GM19043 (cell line): Measurements from ENCODE around the gene LASP1NB.

Experiments
- ATAC-seq: cut with Tn5 transposase; IDR thresholded peaks from one replicate; pipeline ENCODE4 v1.9.1; 2021; ENCODE audit warnings: low read depth; ENCODE audit not compliant: unreplicated experiment

LASP1NB gene

DNA sequence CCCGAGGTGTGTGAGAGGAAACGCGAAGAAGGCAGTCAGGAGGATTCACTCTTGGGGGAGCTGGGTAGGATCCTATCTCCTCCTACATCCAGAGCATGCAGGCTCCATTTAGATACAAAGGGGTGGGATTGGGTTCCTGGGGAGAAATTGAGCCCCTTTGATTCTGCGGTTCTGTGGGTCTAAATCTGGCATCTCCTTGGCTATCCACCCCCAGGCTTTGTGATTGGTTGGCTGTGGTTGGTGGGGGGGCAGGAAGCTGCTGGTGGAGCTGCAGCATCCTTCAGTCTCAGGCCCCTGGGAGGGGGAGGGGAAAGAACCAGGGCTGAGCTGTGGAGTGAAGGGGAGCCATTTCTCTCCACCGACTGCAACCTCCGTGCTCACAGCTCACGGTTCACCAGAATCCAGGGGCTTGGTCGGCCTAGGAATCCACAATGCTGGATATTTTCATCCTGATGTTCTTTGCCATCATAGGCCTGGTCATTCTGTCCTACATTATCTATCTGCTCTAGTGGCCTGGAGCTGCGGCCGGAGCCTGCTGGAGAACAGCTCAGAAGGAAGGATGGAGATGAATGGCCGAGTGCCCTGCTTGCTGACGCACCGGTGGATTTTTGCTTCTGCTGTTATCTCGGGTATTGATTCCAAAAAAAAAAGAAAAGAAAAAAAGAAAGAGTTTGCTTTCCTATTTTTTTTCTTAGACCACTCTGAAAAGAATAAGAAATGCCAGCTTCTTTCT, at the start of gene LASP1NB:
TSS of gene LASP1NB (plus strand) at position 352 of the 733 bp plus-strand sequence.
- no peak for ATAC-seq

GRCh38 chr17:38877130-38877851, 48.1 kb upstream of the LASP1NB start:
- ATAC-seq, result no peak

DNA sequence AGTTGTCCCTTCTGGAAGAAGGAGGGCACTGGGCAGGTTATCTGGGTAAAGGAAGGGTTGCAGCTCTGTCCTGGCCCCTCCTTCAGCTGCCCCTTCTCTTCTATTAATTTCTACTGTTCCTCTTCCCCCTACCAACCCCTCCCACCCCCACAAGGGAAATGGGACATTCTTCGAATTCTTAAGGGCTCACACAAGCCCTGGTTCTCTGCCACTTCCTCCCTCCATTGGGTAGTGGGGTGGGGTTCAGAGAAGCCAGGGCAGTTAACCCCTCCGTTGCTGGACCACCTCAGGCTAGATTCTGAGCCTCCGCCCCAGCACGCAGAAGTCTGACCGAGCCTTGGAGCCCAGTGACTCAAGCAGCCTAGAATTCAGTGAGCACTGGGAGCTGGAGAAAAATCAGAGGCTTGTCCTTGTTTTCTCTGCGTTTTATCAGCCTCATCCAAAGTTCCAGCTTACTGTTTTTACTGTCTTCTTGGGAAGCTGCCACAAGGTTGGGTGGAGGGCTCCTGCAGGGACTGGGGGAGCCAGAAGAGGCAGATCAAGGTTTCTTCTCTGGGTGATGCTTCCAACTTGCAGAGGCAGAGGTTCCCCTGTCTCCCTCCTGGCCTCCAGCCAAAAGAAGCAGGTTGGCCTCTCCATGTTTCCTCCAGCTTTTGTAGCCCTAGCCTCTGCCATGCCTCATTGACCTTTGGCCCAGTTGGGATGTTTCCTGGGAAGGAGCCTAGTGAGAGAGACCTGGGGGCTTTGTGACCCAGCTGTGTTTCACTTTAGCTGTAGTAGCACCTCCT, 45.3 kb upstream of the LASP1NB start:
- no peak for ATAC-seq

DNA sequence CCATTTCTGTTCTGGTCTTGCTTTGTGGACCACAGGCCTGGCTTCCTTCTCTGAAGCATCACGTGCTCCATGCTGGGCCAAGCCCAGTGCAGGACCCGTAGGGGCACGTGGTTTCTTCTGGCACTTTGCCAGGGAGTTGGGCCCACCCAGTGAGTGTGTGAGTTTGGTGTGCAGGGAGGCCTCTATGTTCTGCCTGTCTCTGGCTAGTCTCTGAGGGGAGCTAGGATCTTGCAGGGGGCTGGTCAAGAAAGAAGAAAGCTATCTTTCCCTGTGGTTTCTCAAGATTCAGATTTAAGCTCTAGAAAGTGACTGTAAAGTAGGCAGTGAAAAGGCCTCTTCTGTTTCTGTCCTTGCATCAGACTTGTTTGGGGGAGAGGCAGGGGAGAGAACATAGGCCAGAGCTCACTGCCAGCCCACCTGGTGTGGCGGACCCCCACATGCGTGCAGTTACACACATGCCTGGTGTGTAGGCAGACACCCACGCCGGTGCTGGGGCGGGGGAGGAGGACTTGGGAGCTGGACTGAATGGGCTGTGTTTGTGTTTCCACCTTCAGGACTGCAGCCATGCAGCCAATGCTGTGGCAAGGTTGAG, 43.7 kb upstream of the LASP1NB start:
- no peak for ATAC-seq

DNA sequence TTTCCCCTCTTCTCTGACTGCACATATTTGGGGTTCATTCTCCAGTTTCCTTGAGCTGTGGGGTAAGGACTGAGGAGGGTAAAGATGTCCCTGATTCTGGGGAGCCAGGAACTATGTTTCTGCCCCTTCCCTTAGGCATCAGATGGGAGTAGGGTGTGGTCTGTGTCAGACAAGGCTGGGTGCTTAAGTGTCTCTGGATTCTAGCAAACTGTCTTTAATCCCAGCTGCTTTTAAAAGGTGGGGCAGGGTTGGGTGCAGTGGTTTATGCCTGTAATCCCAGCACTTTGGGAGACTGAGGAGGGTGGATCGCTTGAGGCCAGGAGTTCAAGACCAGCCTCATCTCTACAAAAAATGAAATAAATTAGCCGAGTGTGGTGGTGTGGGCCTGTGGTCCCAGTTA, 42.5 kb upstream of the LASP1NB start:
- no peak for ATAC-seq

DNA sequence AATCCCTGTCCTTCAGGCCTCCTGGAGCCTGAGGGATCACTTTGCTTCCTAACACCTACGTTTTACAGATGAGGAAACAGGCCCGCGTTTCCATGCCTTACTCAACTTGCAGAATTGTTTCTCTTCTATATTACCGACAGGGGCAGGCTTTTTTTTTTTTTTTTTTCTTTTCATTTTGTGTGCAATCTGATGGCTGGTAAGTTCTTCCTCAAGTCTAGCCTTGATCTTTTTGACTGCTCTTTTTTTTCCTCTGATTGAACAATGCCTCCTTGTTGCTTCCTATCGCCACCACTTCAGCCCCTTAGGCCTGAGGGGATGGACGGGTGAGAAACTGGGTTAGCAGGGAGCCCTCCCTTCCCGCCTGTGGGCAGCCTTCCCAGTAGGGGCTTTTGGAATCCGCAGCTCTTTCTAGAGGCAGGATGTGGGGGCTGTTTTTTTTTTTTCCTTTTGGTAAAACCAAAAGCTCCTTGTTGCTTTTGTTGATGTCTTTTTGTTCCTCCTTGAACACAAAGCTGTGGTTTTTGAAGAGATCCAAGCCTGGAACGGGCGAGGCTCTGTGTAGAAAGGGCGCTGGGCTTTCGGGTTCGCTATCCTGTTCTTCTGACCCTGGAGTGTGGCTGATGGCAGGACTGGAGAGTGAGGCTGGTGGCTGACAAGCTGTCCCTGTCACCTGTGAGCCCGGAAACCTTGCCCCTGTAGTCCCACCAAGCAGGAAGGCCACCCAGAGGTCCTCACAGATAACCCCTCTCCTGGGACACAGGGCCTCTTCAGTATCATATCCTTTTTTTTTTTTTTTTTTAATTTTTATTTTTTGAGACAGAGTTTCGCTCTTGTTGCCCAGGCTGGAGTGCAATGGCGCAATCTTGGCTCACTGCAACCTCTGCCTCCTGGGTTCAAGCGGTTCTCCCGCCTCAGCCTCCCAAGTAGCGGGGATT, 41.6 kb upstream of the LASP1NB start:
- ATAC-seq, result no peak

GRCh38 chr17:38885044-38885727, 40.2 kb upstream of the LASP1NB start:
- ATAC-seq, result no peak

DNA sequence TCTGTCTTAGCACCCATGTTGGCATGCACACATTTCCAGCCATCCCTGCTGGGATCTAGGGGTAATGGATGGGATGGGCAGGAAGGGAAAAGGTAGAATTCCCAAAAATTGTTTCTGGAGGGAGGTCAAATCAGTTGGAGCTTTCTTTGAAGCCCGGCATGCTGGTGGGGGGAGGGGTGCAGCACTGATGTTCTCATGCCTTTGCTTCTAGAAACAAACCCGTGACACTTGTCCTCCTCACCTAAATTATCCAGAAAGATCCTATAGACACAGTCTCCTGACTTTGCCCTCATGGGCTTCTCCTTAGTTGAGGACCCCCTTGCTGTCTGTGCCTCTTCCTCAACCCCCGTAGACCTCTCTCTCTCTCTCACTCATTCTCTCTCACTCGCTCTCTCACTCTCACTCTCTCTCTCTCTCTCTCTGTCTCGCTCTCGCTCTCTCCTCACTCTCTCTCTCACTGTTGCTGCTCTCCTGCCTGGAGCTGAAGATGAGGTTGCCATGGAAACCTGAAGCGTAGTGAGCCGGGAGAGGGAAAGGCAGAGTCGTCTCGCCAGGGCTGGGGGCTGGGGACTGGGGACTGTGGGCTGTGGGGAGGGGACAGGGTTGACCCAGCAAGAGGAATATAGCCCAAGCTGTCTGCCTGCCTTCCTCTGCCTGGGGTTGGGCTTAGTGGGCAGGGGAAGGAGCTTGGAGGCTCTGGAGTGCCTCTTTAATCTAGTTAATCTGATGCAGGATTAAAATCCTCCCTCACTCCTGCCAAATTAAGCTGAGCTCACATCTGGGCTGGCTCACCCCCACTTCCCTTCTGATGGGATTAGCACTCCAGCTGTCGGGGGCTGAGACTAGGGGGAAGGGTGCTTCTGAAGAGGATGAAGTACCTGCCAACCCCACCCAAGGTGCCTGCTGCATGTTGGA, 39.4 kb upstream of the LASP1NB start:
- no peak for ATAC-seq

- no peak for ATAC-seq
Observed at GRCh38 chr17:38886643-38887010, 38.8 kb upstream of the LASP1NB start.

- no peak for ATAC-seq
Observed at GRCh38 chr17:38888842-38889241, 36.6 kb upstream of the LASP1NB start.

DNA sequence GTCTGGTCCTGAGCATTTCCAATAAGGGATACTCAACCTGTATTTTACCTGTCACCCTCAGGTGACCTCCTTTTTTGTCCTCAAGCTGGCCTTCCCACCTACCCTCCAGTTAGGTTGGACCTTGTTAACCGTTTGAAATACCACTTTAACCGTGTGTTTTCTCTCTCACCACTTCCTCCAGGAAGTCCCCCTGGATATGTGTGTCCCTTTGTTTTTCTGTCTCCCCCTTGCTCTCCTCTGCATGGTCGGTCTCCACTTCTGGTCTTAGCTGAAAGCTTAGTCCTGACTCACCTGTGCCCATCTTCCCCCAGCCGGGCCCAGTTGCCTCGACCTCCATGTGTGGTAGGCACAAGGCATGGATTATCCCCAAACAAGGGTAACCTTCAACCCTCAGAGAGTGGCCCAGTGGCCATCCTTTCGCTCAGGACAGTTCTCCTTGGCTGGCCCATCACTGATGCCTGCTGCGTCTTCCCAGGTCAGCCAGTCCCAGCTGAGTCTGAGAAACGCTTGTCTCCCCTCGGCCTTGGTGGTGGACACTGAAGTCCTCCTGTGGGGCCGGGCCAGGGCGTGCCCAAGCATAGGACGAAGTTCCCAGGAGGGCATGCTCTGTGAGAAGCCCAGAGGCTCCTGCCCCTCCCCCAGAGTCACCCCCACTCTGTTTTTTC, 35.5 kb upstream of the LASP1NB start:
- ATAC-seq, result no peak

DNA sequence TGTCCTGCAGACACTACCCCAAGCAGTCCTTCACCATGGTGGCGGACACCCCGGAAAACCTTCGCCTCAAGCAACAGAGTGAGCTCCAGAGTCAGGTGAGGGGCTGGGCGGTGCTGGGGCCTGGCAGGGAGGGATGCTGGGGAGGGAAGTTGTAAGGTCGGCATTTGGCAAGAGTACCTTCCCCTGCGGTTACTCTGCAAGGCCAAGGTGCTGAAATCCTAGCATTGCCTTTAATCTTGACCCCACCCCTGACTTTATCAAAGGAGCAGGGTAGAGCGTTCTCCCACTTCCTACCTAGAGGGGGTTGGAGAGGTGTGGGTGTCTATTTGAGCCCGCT, 35.0 kb upstream of the LASP1NB start:
- no peak for ATAC-seq

DNA sequence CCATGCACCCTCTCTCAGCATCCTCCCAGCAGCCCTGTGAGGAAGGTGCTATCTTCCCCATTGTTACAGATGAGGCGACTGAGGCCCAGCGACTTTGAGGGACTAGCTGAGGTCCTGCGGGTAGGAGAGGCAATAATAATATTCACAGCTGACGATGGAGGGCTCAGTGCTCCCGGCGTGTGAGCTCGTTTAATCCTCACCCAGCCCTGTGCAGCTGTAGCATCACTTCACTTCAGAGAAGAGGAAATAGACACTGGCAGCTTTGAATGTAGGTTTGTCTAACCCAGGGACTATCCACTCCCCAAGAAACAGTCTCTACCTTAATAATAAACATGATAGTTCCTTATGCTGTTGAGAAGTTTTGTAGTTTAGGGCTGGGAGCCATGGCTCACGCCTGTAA, 34.0 kb upstream of the LASP1NB start:
- ATAC-seq, result no peak

DNA sequence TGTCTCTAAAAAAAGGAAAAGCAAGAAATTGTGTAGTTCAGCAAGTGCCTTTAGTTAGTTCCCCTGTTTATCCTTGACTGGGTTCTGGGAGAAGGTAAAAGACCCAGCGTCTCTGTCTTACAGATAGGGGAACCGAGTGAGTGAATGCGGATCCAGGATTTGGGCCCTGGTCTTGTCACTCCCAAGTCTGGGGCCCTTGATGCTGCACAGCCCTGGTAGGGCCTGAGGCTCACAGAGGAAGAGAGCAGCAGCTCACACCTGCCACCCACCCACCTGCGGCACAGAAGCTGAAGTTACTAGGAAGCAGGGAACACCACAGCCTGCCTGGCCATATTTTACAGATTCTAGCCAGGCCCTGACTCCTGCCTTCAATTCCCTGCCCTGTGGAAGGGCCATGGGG, 33.3 kb upstream of the LASP1NB start:
- ATAC-seq, result no peak

DNA sequence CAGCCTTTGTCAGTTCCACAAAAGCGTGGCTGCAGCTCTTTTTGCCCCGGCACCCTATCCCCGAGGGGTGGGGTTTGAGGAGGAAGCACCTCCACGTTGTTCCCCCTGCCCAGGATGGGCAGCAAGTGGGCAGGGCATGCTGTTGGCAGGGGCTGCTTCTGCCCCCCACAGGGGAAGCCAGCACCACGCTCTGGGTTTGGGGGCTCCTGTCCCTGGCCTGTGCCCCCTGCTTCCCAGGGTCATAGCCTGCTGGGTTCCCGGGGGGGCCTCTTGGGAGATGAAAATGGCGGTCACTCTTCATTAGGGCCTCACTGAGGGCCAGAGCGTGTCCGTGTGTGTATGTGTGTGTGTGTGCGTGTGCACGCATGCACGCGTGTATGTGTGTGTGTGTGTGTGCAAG, 32.8 kb upstream of the LASP1NB start:
- no peak for ATAC-seq

GRCh38 chr17:38893113-38893512, 32.3 kb upstream of the LASP1NB start:
- ATAC-seq, result no peak

GRCh38 chr17:38893607-38894006, 31.8 kb upstream of the LASP1NB start:
- ATAC-seq, result no peak

DNA sequence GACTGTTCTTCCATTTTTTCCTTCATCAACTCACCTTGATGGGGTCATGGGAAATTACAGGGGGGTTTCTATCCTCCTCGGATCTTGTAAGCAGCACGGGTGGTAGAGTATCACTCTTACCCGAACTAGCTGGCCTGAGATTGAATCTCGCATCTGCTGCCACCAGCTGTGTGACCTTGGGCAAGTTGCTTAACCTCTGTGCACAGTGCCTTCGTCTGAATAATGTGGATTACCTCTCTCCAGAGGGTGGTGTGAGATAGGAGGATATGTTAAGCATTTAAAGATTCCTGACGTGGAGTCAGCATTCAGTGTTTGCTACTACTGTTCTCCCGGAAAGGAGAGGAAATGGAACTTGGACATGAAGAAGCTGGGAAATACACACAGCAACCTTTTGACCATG, 31.1 kb upstream of the LASP1NB start:
- ATAC-seq, result no peak
